Vagina (tissue), 2 donors: ENCODE results near the gene RMI2.

Experiments
- POLR2A ChIP-seq, 2 donors: fragments of 450-650 bp; IDR thresholded peaks; one replicate each; pipeline ENCODE4 v1.6.1; 2017; ENCODE audit warnings: antibody characterized with exemption in 2 of 2, mild to moderate bottlenecking in 2 of 2, moderate library complexity in 2 of 2
- TF ChIP-seq, protein P1 (sequence below), 3 experiments: fragments of 450-650 bp in 2 of 3; fragments of 200-600 bp in 1 of 3; sonication (generic) in 1 of 3; IDR thresholded peaks; one replicate each; pipeline ENCODE4 v1.5.1; 2017 to 2019; ENCODE audit warnings: antibody characterized with exemption in 3 of 3, mild to moderate bottlenecking in 2 of 3, moderate library complexity in 2 of 3

DNA sequence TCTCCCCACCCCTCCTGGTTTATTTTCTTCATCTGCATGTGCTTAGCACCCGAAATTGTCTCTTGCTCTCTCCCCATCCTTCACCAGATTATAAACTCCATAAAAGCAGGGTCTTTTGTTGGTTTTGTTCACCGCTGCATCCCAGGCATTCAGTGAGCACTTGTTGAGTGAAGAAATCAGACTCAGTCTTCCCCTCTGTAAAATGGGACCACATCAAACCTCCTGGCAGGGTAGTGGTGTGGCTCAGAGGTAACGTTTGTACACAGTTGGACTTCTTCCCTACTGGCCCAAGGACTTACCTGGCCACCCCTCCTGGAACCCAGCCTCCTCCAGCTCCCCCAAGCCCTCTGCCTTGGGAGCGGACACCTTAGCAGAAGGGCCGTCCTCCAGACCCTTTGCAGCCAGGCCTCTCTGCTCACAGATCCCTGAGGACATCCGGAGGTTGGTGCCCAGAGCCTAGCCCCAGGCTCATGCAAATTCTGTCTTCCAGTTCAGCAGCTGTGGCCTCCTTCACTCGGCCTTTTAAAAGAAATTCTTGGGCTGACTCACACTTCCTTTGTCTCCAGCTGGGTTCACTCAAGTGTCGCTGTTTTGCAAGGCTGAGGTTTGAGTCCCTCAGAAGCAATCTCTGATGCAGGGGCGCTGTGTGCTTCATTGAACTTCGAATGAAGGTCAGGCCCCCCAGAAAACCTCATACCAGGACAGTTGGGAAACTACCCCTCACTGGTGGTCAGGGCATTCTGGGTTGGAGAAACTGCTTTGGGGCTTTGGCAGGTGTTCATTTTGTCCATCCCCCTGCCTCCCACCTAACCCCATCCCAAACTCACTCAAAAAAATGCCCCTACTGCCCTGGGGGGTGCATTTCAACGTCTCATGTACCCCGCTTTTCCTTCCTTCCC is 16.8 kb upstream of the RMI2 start:
- no peak for TF ChIP-seq POLR2A (IDR thresholded peaks at IDR 0.05)
- TF ChIP-seq, protein P1, sequence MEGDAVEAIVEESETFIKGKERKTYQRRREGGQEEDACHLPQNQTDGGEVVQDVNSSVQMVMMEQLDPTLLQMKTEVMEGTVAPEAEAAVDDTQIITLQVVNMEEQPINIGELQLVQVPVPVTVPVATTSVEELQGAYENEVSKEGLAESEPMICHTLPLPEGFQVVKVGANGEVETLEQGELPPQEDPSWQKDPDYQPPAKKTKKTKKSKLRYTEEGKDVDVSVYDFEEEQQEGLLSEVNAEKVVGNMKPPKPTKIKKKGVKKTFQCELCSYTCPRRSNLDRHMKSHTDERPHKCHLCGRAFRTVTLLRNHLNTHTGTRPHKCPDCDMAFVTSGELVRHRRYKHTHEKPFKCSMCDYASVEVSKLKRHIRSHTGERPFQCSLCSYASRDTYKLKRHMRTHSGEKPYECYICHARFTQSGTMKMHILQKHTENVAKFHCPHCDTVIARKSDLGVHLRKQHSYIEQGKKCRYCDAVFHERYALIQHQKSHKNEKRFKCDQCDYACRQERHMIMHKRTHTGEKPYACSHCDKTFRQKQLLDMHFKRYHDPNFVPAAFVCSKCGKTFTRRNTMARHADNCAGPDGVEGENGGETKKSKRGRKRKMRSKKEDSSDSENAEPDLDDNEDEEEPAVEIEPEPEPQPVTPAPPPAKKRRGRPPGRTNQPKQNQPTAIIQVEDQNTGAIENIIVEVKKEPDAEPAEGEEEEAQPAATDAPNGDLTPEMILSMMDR (IDR thresholded peaks at IDR 0.05) = no peak
